SK-N-MC (cell line): ENCODE results near the gene TLX3.
A peak's percentile ranks its signal among the peaks of the same experiment; 100 is the strongest.

ENCODE experiments used
- DNase-seq: peaks from one replicate; pipeline ENCODE4 v3.0.0-alpha.2; 2011; ENCODE audit warnings: low read depth, low spot score
- H3K27ac ChIP-seq: fragments of 200-600 bp; sonication (generic); 2 replicates; pipeline ENCODE4 v1.5.1; 2016; ENCODE audit warnings: mixed run types
- H3K36me3 ChIP-seq: fragments of 200-600 bp; sonication (generic); 2 replicates; pipeline ENCODE4 v1.6.1; 2017; ENCODE audit warnings: antibody characterized with exemption, low read length, mixed read lengths; ENCODE audit not compliant: insufficient read depth
- H3K4me3 ChIP-seq: fragments of 200-600 bp; sonication (generic); 2 replicates; pipeline ENCODE4 v1.5.1; 2016
- H3K9ac ChIP-seq: fragments of 200-600 bp; sonication (generic); 2 replicates; pipeline ENCODE4 v1.8.0; 2017; ENCODE audit warnings: mixed run types, mixed read lengths; ENCODE audit not compliant: insufficient read length
- H3K9me3 ChIP-seq: fragments of 200-600 bp; sonication (generic); 2 replicates; pipeline ENCODE4 v1.6.1; 2017; ENCODE audit warnings: low read depth, mild to moderate bottlenecking, antibody characterized with exemption, low read length, moderate library complexity, mixed read lengths
- EZH2 ChIP-seq: fragments of 200-600 bp; sonication (generic); IDR thresholded peaks from one replicate; pipeline ENCODE4 v1.6.1; 2017; ENCODE audit warnings: antibody characterized with exemption
- FOXP2 ChIP-seq: optimal IDR thresholded peaks from 2 replicates; pipeline ENCODE3; 2011; ENCODE audit warnings: mild to moderate bottlenecking, moderate library complexity; ENCODE audit not compliant: insufficient read depth; ENCODE audit errors: extremely low read length, control extremely low read depth
- POLR2AphosphoS5 ChIP-seq: IDR thresholded peaks from 2 replicates; pipeline ENCODE4 v1.6.1; 2012; ENCODE audit warnings: mild to moderate bottlenecking, low read depth, low read length, borderline replicate concordance

Gene TLX3

GRCh38 chr5:171315386-171315891 is 6.4 kb downstream of the TLX3 start:
- H3K9me3 ChIP-seq: no peaks in the 10 kb centered on the region
- DNase-seq: no peak
- H3K36me3 ChIP-seq: no peaks in the 10 kb centered on the region
- no peak overlapping the region for H3K4me3 ChIP-seq
- TF ChIP-seq POLR2AphosphoS5 (no peak), EZH2 (no peak), FOXP2 (no peak)
- H3K9ac ChIP-seq: no peak overlapping the region
- no peak overlapping the region for H3K27ac ChIP-seq

DNA sequence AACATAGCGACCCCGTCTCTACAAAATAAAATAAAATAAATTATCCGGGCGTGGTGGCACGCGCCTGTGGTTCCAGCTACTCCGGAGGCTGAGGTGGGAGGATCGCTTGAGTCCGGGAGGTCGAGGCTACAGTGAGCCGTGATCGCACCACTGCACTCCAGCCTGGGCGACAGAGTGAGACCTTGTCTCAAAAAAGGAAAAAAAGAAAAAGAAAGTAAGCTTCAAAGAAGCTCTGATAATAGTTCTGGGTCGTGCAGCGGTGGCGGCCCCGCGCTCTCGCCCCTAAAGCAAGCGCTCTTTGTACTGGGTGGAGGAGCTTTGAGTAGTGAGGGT is 6.8 kb downstream of the TLX3 start:
- TF ChIP-seq EZH2 (no peak), POLR2AphosphoS5 (no peak), FOXP2 (no peak)
- no peak overlapping the region for H3K4me3 ChIP-seq
- DNase-seq: no peak
- H3K9ac ChIP-seq: no peak overlapping the region
- H3K9me3 ChIP-seq: no peaks in the 10 kb centered on the region
- H3K36me3 ChIP-seq: no peaks in the 10 kb centered on the region
- no peak overlapping the region for H3K27ac ChIP-seq

- no peak for DNase-seq
- H3K9ac ChIP-seq: no peak overlapping the region
- TF ChIP-seq EZH2: peak; percentile 39
- TF ChIP-seq FOXP2: no peak
- H3K9me3 ChIP-seq: no peaks in the 10 kb centered on the region
- no peak overlapping the region for H3K4me3 ChIP-seq
- no peaks in the 10 kb centered on the region for H3K36me3 ChIP-seq
- no peak overlapping the region for H3K27ac ChIP-seq
These were observed 7.4 kb downstream of the TLX3 start for GRCh38 chr5:171316258-171317121.

- H3K4me3 ChIP-seq: no peak overlapping the region
- no peaks in the 10 kb centered on the region for H3K9me3 ChIP-seq
- no peaks in the 10 kb centered on the region for H3K36me3 ChIP-seq
- H3K27ac ChIP-seq: no peak overlapping the region
- TF ChIP-seq FOXP2 (no peak), EZH2 (no peak), POLR2AphosphoS5 (no peak)
- no peak overlapping the region for H3K9ac ChIP-seq
- DNase-seq: no peak
These were observed 8.2 kb downstream of the TLX3 start for GRCh38 chr5:171317230-171317629.

GRCh38 chr5:171318026-171318425 is 9.0 kb downstream of the TLX3 start:
- no peaks in the 10 kb centered on the region for H3K36me3 ChIP-seq
- no peak overlapping the region for H3K4me3 ChIP-seq
- H3K9me3 ChIP-seq: no peaks in the 10 kb centered on the region
- no peak overlapping the region for H3K27ac ChIP-seq
- no peak overlapping the region for H3K9ac ChIP-seq
- TF ChIP-seq EZH2 (no peak), POLR2AphosphoS5 (no peak), FOXP2 (no peak)
- no peak for DNase-seq

- TF ChIP-seq EZH2: no peak
- no peak for TF ChIP-seq FOXP2
- no peak for TF ChIP-seq POLR2AphosphoS5
- H3K36me3 ChIP-seq: no peaks in the 10 kb centered on the region
- no peaks in the 10 kb centered on the region for H3K9me3 ChIP-seq
- no peak overlapping the region for H3K9ac ChIP-seq
- DNase-seq: no peak
- no peak overlapping the region for H3K4me3 ChIP-seq
- no peak overlapping the region for H3K27ac ChIP-seq
These were observed 12.4 kb downstream of the TLX3 start for GRCh38 chr5:171321447-171321846.

- H3K4me3 ChIP-seq: no peak overlapping the region
- H3K36me3 ChIP-seq: no peaks in the 10 kb centered on the region
- no peak overlapping the region for H3K27ac ChIP-seq
- H3K9me3 ChIP-seq: no peaks in the 10 kb centered on the region
- H3K9ac ChIP-seq: no peak overlapping the region
- TF ChIP-seq EZH2: no peak
- no peak for TF ChIP-seq POLR2AphosphoS5
- no peak for TF ChIP-seq FOXP2
- DNase-seq: no peak
These were observed 13.5 kb downstream of the TLX3 start for GRCh38 chr5:171322527-171322926.

DNA sequence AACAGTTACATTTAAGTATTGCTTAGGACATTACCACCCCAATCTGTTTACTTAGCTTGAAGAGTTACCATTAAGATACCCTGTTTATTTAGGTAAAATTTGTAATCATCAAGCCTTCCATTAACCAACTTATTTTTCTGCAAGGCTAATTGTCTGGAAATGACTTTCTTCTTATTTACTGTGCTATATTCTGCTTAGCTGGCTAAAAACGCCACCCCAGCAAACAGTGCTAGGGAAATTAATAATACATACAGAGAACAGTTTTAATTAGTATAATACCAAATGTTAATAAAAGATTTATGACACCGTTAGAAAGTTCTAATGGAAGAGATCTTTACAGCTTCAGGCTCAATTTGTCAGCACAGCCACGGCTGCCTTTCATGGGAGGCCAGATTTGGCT is 14.0 kb downstream of the TLX3 start:
- no peaks in the 10 kb centered on the region for H3K9me3 ChIP-seq

GRCh38 chr5:171323806-171324632 is 15.0 kb downstream of the TLX3 start:
- no peaks in the 10 kb centered on the region for H3K36me3 ChIP-seq
- DNase-seq: no peak
- no peak overlapping the region for H3K4me3 ChIP-seq
- H3K9ac ChIP-seq: no peak overlapping the region
- H3K9me3 ChIP-seq: no peaks in the 10 kb centered on the region
- no peak overlapping the region for H3K27ac ChIP-seq
- no peak for TF ChIP-seq FOXP2

More for the DNA sequence above, 14.0 kb downstream of the TLX3 start:
- no peak for DNase-seq
- H3K36me3 ChIP-seq: no peaks in the 10 kb centered on the region
- H3K9ac ChIP-seq: no peak overlapping the region
- H3K27ac ChIP-seq: no peak overlapping the region
- TF ChIP-seq POLR2AphosphoS5 (no peak), EZH2 (peak; percentile 27)
- H3K4me3 ChIP-seq: no peak overlapping the region
